IPS DF 4.7 (cell line): ENCODE results near the gene SOWAHA.
"Not testable (repeated sequence)": the region's sequence is repeated elsewhere in the genome, so short reads cannot be mapped to it uniquely, and the experiment has no call there.

Source experiments
- DNase-seq: peaks from one replicate; pipeline ENCODE4 v3.0.0-alpha.2; 2013; ENCODE audit warnings: low spot score; ENCODE audit errors: extremely low read depth

The SOWAHA gene

DNA sequence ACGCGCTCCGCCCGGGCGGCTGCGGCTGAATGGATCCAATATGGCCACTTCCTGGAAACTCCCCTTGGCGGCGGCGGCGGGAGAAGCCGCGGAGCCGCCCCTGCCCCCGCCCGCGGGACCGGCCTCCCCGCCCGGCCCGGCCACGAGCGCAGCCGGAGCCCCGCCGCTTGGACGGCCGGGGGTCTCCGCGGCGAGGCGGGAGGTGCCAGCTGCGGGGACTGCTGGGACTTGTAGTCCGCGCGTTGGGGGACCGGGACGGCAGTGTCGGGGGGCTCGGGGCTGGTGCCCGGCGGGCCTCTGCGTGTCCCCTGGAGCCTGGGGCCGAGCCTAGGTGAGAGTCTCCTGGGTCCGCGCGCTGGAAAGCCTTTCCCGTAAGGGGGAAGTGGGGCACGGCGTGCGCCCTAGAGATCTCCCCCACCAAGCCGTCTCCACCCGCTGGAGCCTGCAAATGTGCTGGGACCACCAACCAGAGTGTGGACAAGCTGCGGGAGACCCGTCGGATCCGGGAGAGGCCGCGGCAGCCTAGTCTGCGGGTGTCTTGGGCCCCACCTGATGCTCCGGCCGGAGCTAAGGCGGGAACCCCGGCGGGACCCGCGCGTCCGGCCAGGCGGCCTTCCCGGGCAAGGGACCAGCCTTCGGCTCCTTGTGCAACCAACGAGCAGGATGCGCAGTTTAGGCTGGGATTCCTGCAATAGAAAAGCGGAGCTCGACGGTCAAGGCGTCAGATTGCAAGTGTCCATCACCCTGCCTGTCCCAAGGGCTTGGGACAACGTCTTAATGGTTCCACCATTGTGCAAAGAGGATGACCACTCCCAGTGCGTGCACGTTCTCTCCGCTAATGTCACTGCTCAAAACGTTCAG is 35.7 kb upstream of the SOWAHA start, which contains the start of gene SEPTIN8:
Gene SEPTIN8 (minus strand): TSS at position 31 of the 861 bp plus-strand sequence. CDS start 102 bp downstream, outside the sequence.
- DNase-seq: no peak

GRCh38 chr5:132778129-132778528 is 35.0 kb upstream of the SOWAHA start:
- DNase-seq: no peak

- no peak for DNase-seq
Observed at GRCh38 chr5:132778856-132779255, 34.2 kb upstream of the SOWAHA start.

DNA sequence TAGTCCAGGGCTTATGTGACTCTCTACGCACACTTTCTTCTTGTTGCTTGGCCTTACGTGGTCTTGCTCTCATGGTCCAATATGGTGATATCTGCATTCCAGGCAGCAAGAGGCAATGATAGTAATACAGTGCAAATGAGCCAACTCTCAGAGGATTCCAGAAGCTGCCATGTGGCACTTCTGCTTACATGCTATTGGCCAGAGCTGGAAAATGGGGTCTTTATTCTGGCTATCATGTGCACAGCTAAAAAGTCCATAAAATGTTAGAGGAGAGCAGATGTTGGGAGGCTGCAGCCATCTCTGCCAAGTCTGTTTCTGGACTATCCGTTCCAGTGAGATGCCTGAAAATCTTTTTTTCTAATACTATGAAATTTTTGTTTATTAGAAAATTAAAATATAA is 33.1 kb upstream of the SOWAHA start:
- DNase-seq: no peak

- DNase-seq: no peak
Observed at GRCh38 chr5:132780577-132780976, 32.5 kb upstream of the SOWAHA start.

- no peak for DNase-seq
Observed at GRCh38 chr5:132781029-132781428, 32.1 kb upstream of the SOWAHA start.

- DNase-seq: no peak
Observed at GRCh38 chr5:132782101-132782500, 31.0 kb upstream of the SOWAHA start.

DNA sequence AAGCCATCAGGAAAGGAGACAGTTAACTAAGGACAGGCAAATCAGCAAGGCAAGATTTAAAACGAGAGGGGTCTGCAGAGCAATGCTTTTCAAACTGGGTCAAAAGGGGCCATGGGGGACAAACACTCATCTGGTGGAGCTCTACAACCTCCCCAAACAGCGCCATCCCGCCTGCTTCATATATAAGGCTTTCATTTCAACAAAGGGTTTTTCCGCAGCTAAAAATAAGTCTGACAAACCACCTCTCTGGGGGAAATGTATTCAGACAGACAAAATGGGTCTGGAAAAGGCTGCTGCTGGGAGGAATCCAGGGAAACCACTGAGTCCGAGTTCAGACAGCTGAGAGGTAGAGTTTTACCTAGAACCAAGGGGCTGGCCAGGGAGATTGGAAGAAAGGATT is 27.7 kb upstream of the SOWAHA start:
- no peak for DNase-seq

- DNase-seq: no peak
Observed at GRCh38 chr5:132785864-132786263, 27.2 kb upstream of the SOWAHA start.

- DNase-seq: no peak
Observed at GRCh38 chr5:132787076-132787475, 26.0 kb upstream of the SOWAHA start.

DNA sequence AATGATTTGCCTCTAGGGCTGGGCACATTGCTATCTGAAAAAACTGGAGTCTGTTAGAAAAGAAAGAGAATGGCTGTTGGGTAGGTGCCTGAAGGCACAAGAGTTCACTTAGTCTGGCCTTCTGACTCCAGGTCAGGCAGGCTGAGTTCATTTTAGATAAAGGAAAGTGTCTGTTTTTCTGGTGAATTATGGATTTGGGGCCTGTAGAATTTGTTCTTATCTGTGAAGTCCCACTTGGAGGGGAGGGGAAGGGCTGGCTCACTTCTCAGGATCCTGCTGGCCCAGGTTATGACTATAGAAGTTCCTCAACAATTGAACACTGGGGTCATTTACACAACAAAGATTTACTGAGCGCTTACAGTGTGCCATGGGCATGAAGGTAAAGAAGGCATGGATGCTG is 24.6 kb upstream of the SOWAHA start:
- DNase-seq: no peak

DNA sequence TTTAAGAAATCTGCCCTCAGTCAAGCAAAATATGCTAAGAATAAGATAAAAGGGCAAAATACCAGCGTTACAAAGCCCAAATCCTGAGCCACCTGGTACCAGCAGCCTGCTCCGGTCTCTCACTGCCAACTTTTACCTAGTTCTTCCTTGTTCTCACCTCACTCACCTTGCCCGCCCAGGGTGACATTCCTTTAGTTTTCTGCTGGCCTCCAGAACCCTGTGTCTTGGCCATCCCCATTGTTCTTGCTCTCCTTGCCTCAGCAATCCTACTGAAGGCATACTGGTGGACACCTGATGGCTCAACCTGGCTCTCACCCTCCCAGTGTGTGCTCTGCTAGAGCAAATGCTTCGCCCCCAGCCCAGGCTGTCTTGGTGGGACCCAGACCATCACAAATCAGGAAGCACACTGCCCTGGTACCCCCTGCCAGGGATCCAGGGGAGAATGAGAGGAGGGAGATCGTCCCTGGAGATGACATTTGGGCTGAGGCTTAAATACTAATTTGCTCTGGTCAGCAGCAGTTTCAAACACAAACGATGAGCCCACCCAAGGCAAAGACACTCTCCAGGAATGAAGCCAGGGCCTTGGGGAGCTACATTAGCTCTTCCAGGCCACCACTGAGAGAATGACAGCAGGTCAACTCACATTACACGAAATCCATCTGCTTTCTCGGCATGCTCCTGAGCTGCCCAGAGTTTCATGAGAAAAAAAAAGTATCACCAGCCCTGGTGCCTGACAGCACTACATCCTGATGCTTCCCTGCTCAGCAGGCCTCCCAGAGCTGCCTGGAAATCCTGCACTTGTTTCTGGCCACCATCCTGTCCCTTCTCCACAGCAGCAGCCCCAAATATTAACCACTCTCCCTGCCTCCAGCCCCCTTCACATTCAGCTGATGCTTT is 23.9 kb upstream of the SOWAHA start:
- no peak for DNase-seq

DNA sequence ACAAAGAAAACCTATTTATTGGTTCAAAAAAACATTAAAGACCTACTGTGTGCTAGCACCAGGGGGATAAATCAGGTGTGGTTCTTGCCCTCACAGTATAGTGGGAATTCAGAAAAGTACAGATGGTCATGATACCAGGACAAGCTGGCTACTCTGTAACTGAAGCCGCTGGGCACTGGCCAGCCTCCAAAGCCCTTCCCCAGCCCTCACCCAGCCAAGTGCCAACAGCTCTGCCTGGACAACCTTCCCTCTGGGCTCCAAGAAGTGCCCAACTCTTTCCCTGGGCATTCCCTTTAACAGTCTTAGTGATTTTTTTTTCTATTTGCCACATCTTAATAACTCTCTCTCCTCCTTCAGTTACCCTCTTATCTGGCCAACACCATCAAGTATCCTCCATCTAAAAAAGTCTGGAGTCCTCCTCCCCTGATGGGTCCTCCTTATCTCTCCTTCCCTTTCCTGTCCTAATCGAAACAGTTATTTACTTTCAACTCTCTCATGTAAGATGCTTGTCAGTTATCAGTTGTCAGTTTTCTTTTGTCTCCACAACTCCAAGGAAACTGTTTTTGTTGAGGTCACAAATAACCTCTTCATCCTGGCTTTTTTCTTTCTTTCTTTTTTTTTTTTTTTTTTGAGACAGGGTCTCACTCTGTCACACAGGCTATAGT is 22.8 kb upstream of the SOWAHA start:
- no peak for DNase-seq

DNA sequence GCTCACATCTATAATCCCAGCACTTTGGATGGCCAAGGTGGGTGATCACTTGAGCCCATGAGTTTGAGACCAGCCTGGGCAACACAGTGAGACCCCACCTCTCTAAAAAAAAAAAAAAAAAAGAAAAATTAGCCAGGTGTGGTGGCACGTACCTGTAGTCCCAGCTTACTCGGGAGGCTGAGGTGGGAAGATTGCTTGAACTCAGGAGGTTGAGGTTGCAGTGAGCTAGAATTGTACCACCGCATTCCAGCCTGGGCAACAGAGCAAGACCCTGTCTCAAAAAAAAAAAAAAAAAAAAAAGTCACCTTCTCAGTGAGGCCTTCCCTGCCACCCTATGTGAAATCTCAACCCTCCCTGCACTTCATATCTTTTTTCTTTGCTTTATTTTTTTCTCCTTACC is 22.1 kb upstream of the SOWAHA start:
- DNase-seq: no peak

DNA sequence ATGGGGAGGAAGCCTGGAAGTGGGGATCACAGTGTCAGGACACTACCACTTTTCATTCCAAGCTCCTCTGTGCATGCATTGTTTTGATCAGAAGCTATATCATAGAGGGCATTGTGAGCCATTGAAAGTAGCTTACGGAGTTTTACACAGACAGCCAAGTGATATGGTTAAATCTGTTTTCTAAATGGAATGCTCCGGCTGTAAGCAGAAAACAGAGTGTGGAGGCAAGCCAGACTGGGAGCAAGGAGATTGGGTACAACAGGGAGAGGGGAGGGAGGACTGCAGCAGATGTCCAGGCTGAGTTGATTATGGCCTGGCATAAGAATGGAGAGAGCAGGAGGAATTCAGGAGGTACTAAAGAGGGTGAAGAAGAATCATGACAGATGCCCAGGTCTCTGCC is 15.5 kb upstream of the SOWAHA start:
- no peak for DNase-seq

GRCh38 chr5:132799392-132799791 is 13.7 kb upstream of the SOWAHA start:
- DNase-seq: no peak

GRCh38 chr5:132800545-132800944 is 12.6 kb upstream of the SOWAHA start:
- DNase-seq: no peak

DNA sequence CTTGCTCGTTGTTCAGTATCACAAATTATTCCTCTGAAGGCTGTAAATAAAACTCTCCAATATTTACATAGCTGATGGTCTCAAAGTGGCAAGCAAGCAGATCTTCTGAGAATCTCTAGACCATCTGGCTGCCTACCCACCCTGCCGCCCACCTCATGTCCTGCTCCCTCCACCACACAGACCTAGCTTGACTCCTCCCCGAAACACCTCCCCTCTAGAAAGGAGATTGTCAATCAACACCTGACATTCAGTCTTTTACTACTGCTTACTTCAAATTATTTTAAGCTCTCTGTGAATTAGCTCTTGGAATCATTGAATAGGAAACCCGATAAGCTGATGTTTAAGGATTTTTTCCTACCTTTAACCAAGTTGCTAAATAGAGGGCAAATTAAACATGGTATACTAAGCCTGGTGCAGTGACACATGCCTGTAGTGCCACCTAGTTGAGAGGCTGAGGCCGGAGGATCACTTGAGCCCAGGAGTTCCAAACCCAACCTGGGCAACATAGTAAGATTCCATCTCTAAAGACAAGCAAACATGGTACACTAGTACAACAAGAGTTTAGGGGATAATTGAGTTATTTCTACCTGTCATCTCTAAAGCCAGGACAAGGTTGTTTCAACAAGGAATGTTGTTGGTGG is 10.9 kb upstream of the SOWAHA start:
- no peak for DNase-seq

DNA sequence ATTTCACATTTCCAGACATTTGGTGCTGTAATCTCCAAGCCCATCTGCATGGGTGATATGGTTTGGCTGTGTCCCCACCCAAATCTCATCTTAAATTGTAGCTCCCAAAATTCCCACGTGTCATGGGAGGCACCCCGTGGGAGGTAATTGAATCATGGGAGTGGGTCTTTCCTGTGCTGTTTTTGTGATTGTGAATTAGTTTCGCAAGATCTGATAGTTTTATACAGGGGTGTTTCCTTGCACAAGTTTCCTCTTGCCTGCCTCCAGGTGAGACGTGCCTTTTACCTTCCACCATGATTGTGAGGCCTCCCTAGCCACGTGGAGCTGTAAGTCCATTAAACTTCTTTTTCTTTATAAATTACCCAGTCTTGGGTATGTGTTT is 10.4 kb upstream of the SOWAHA start:
- DNase-seq: not testable (repeated sequence)

DNA sequence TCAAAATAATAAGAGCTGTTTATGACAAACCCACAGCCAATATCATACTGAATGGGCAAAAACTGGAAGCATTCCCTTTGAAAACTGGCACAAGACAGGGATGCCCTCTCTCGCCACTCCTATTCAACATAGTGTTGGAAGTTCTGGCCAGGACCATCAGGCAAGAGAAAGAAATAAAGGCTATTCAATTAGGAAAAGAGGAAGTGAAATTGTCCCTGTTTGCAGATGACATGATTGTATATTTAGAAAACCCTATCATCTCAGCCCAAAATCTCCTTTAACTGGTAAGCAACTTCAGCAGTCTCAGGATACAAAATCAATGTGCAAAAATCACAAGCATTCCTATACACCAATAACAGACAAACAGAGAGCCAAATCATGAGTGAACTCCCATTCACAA is 8.9 kb upstream of the SOWAHA start:
- not testable (repeated sequence) for DNase-seq

DNA sequence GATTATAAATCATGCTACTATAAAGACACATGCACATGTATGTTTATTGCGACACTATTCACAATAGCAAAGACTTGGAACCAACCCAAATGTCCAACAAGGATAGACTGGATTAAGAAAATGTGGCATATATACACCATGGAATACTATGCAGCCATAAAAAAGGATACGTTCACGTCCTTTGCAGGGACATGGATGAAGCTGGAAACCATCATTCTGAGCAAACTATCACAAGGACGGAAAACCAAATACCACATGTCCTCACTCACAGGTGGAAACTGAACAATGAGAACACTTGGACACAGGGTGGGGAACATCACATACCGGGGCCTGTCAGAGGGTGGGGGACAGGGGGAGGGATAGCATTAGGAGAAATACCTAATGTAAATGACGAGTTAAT is 7.2 kb upstream of the SOWAHA start:
- not testable (repeated sequence) for DNase-seq
